22Rv1 (cell line): ENCODE data around the gene ADCK1.

ENCODE experiments used
- ZFX ChIP-seq: fragments of 450-650 bp; IDR thresholded peaks from 2 replicates; pipeline ENCODE4 v1.6.1; 2017; ENCODE audit warnings: antibody characterized with exemption, borderline replicate concordance
- TF ChIP-seq, protein P1 (sequence below): fragments of 450-650 bp; IDR thresholded peaks from 2 replicates; pipeline ENCODE4 v1.5.1; 2017; ENCODE audit warnings: mild to moderate bottlenecking

DNA sequence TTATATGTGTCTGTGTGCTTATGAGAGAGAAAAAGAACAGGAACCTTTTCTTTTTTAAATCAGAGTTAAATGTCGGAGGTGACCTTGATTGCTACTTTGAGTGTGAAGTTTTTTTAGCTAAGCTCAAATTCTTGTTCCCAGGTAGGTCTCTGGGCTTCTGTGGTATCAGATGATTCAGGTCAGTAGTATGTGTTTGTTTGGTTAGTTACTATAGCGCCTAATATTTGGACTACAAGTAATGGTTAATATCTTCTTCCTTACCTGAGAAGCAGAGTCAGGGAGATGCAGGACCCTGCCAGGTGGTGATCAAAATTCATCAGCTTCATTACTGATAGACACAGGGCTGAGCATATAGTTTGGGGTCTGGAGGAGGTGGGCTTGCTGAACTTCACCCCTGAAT, 30.8 kb downstream of the ADCK1 start:
- TF ChIP-seq, protein P1, sequence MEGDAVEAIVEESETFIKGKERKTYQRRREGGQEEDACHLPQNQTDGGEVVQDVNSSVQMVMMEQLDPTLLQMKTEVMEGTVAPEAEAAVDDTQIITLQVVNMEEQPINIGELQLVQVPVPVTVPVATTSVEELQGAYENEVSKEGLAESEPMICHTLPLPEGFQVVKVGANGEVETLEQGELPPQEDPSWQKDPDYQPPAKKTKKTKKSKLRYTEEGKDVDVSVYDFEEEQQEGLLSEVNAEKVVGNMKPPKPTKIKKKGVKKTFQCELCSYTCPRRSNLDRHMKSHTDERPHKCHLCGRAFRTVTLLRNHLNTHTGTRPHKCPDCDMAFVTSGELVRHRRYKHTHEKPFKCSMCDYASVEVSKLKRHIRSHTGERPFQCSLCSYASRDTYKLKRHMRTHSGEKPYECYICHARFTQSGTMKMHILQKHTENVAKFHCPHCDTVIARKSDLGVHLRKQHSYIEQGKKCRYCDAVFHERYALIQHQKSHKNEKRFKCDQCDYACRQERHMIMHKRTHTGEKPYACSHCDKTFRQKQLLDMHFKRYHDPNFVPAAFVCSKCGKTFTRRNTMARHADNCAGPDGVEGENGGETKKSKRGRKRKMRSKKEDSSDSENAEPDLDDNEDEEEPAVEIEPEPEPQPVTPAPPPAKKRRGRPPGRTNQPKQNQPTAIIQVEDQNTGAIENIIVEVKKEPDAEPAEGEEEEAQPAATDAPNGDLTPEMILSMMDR: no peak
- no peak for TF ChIP-seq ZFX
